Articular chondrocyte of knee joint (primary cell): ENCODE data around the gene TAMALIN. TPM values are rescaled to one million over a fixed set of nuclear protein-coding genes. Genes with fewer than 3 reads are reported as not detected.

ENCODE experiments used
- small RNA-seq: library from RNA; depleted of rRNA; stranded (forward); fragments of <200 nt; gene quantifications from one replicate; pipeline ENCODE3, GENCODE V24; 2012
- total RNA-seq: library from RNA; depleted of rRNA; stranded (reverse); fragments of >200 nt; gene quantifications from 2 replicates; pipeline ENCODE4 v1.2.3, GENCODE V29; 2012

The TAMALIN gene
- total RNA-seq, result 0.65 TPM in 2 replicates

DNA sequence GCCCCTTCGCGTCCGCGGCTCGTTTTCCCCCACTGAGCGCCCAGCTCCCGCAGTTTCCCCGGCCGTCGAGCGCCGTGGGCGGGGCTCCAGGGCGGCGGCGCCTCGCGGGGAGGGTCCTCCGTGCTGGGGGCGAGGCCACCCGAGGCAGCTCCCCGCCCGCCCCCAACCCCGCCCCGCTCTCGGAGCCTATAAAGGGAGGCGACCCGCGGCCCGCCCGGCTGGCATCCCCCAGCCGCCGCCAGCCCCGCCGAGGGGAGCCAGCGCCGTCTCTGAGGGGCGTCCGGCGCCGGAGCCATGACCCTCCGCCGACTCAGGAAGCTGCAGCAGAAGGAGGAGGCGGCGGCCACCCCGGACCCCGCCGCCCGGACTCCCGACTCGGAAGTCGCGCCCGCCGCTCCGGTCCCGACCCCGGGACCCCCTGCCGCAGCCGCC lies at the start of gene TAMALIN:
TSS of gene TAMALIN (plus strand) at position 221 of the 432 bp plus-strand sequence. CDS start at position 295, 74 bp downstream.

DNA sequence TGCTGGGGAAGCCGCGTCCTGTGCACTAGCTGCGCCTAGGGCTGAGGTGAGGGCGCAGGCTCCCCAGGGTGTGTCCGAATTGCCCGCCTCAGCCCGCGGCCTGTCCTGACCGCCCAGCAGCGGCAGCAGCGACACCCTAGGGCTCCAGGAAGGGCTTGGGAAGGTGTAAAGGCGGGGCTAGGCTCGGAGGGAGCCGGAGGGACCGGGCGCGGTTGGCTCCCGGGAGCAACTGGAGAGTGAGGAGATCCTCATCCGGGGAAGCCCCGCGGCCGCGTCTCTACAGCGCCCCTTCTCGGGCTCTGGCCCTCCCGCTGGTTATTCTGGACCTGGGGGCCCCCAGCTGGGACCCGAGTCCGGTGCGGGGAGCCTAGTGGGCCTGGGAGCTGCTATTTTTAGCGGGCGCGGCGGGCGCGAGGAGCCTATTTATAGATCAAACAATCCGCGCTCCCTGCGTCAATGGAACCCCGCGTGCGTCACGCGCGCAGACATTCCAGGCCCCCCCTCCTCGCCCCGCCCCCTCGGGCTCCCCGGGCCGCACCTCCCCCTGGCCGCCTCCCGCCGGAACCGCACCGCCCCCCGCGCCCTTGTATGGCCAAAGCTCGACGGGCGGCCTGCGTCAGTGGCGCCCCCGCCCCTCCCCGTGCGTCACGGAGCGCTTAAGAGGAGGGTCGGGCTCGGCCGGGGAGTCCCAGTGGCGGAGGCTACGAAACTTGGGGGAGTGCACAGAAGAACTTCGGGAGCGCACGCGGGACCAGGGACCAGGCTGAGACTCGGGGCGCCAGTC lies 44.2 kb downstream of the TAMALIN start, which contains the start of gene NR4A1:
TSS of gene NR4A1 (plus strand) at position 685 of the 784 bp plus-strand sequence. CDS start 2,887 bp downstream, outside the sequence.

Small RNAs within 50 kb of the gene (small RNA-seq; reads per million reads assigned to genes)
- gene RNU6-574P, result not detected

Other genes starting within 250 kb of the TAMALIN start
- under 0.01 and 0.13 TPM in 2 replicates for gene FIGNL2, start 158.2 kb upstream of the TAMALIN start, total RNA-seq
- gene ANKRD33, start 118.8 kb upstream of the TAMALIN start, total RNA-seq, result not detected in 2 replicates
- 6.1 and 13.8 TPM in 2 replicates for gene ACVRL1, start 99.4 kb upstream of the TAMALIN start, total RNA-seq
- 8.2 and 8.8 TPM in 2 replicates for gene ACVR1B, start 55.2 kb upstream of the TAMALIN start, total RNA-seq
- 6.1 and 25.6 TPM in 2 replicates for gene NR4A1, start 44.5 kb downstream of the TAMALIN start, total RNA-seq
- 37.5 and 45.2 TPM in 2 replicates for gene ATG101, start 63.0 kb downstream of the TAMALIN start, total RNA-seq
- 0.39 and 0.65 TPM in 2 replicates for gene SMIM41, start 72.8 kb downstream of the TAMALIN start, total RNA-seq
- 0.52 and 0.97 TPM in 2 replicates for gene KRT80, start 185.1 kb downstream of the TAMALIN start, total RNA-seq
- gene KRT7, start 226.3 kb downstream of the TAMALIN start, total RNA-seq, result 14.2 and 24.8 TPM in 2 replicates